Psoas muscle (tissue), 8 donors: ENCODE measurements around the gene FBXW8. TPM values are rescaled to one million over a fixed set of nuclear protein-coding genes. Genes with fewer than 3 reads are reported as not detected.

Experiments used
- ATAC-seq, 4 donors: fragments of 200-7000 bp; cut with Tn5 transposase; one replicate each; pipeline ENCODE4 v1.9.1; 2020; ENCODE audit warnings: moderate library complexity in 3 of 4, mild to moderate bottlenecking in 2 of 4
- DNase-seq, 2 donors: peaks; one replicate each; pipeline ENCODE4 v3.0.0-alpha.2; 2020
- H3K27ac ChIP-seq: fragments of 200-600 bp; one replicate; pipeline ENCODE4 v1.8.0; 2022
- H3K27me3 ChIP-seq, 3 donors: fragments of 200-600 bp in 1 of 3; one replicate each; pipeline versions ENCODE4 v1.6.1 to v1.8.0; 2013 to 2022; ENCODE audit warnings: low read length in 2 of 3, mild to moderate bottlenecking in 2 of 3, moderate library complexity in 1 of 3; ENCODE audit not compliant: insufficient read depth in 3 of 3
- H3K36me3 ChIP-seq, 2 donors: fragments of 200-600 bp in 1 of 2; one replicate each; pipeline versions ENCODE4 v1.6.1 to v1.8.0; 2013 to 2022; ENCODE audit warnings: low read depth in 1 of 2, mild to moderate bottlenecking in 1 of 2, moderate library complexity in 1 of 2; ENCODE audit not compliant: insufficient read depth in 1 of 2
- H3K4me1 ChIP-seq: fragments of 200-600 bp; one replicate; pipeline ENCODE4 v1.8.0; 2022
- H3K4me3 ChIP-seq: fragments of 200-600 bp; one replicate; pipeline ENCODE4 v1.8.0; 2022; ENCODE audit warnings: mild to moderate bottlenecking
- H3K9me3 ChIP-seq: fragments of 200-600 bp; one replicate; pipeline ENCODE4 v1.8.0; 2022
- WGBS, 3 donors: extraction: QIAGEN DNeasy Blood & Tissue Kit; methylation state at CpG; one replicate each; pipeline versions ENCODE4 v1.1.6 to v1.1.7; 2013; 5-methylcytosine and 5-hydroxymethylcytosine counted together
- intact Hi-C, 2 donors: fragments of 100-400 bp; cut with DNase I; formaldehyde crosslinking; loops; one replicate each; pipeline versions ENCODE4 v1.11.0 to v1.14.2; 2022
- polyA plus RNA-seq, 3 donors: library from polyadenylated mRNA; stranded (reverse); fragments of 200-250 nt; gene quantifications; one replicate each; pipeline ENCODE4 v1.2.3, GENCODE V29; 2013
- total RNA-seq, 4 donors: library from RNA; stranded (reverse); fragmentation: NEBNext Ultra II Directional in 2 of 4; extraction: Animal tissue kit (Norgen Biotek cat#: 25700) in 2 of 4; gene quantifications; one replicate each; pipeline versions ENCODE4 v1.2.1 to v1.2.4, GENCODE V29; 2021 to 2023
- TF ChIP-seq, protein P1 (sequence below): fragments of 200-600 bp; IDR thresholded peaks from one replicate; pipeline ENCODE4 v1.8.0; 2022; ENCODE audit warnings: antibody characterized with exemption
- donor health status: healthy with polysubstance abuse.
- donor health status: DM: no; HTN: no; CAD: no; lungs with moderate emphysema.
- donor health status: Bipolar disorder and iron deficiency.
- donor health status: healthy.
- donor health status: DM: yes; HTN: yes; CAD: no.
- donor health status: DM: no; HTN: no; CAD: no.
- donor health status: DM: no; HTN: no; CAD: no.
- donor health status: DM: yes; HTN: yes; CAD: no.

FBXW8 gene
- total and polyA plus RNA-seq, 7 donors: 1.1 to 5.7 (median 3.0) TPM

DNA sequence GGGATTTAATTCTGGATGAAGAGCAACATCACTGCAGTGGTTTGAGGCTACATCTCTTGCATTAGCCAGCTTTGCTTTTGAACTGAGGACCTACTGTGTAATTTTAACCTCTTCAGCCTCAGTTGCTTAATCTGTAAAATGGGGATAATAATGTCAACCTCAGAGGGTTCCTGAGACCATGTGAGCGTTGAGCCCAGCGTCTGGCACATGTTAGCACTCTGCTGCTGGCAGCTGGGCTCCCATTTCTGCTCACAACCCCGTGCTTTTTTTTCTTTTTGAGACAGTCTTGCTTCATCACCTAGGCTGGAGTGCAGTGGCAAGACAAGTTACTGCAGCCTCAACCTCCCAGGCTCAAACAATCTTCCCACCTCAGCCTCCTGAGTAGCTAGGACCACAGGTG, 156.9 kb downstream of the FBXW8 start:
- no peak overlapping the region for H3K27ac ChIP-seq
- no peak for DNase-seq

DNA sequence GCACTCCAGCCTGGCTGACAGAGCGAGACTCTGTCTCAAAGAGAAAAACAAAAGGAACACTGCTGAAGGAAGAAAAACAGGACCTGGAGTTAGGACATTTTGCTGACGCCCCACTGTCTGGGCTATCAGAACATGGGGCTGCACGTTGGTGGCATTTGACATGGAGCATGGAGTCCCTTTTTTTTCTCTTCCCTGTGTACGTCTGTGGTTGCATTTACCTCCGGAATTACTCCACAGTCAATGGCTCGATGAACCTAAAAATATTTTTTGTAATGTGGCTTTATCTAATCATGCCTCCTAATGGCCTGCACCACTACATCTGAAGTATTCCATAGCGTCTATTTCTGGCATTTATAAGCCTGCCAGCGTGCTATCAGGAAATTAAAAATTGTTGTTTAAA, 157.7 kb downstream of the FBXW8 start:
- H3K36me3 ChIP-seq: no peaks in the 10 kb centered on the region
- TF ChIP-seq, protein P1, sequence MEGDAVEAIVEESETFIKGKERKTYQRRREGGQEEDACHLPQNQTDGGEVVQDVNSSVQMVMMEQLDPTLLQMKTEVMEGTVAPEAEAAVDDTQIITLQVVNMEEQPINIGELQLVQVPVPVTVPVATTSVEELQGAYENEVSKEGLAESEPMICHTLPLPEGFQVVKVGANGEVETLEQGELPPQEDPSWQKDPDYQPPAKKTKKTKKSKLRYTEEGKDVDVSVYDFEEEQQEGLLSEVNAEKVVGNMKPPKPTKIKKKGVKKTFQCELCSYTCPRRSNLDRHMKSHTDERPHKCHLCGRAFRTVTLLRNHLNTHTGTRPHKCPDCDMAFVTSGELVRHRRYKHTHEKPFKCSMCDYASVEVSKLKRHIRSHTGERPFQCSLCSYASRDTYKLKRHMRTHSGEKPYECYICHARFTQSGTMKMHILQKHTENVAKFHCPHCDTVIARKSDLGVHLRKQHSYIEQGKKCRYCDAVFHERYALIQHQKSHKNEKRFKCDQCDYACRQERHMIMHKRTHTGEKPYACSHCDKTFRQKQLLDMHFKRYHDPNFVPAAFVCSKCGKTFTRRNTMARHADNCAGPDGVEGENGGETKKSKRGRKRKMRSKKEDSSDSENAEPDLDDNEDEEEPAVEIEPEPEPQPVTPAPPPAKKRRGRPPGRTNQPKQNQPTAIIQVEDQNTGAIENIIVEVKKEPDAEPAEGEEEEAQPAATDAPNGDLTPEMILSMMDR: no peak
- ATAC-seq (no peak), DNase-seq (no peak)
- H3K4me3 ChIP-seq: no peak overlapping the region
- intact Hi-C loops: no loop called here
- peaks cover 0 to 3% (median 0%) of the 10 kb centered on the region in 3 donors for H3K27me3 ChIP-seq
- WGBS, 3 donors: 83 to 87% (median 86%) methylated on average over 8 of the region's 8 CpGs
- H3K27ac ChIP-seq: no peak overlapping the region
- no peaks in the 10 kb centered on the region for H3K9me3 ChIP-seq
- no peaks in the 10 kb centered on the region for H3K4me1 ChIP-seq

More for the DNA sequence above, 156.9 kb downstream of the FBXW8 start:
- peaks cover 0 to 3% (median 0%) of the 10 kb centered on the region in 3 donors for H3K27me3 ChIP-seq
- H3K4me1 ChIP-seq: no peaks in the 10 kb centered on the region
- TF ChIP-seq, protein P1: no peak
- H3K9me3 ChIP-seq: no peaks in the 10 kb centered on the region
- H3K36me3 ChIP-seq: no peaks in the 10 kb centered on the region
- H3K4me3 ChIP-seq: no peak overlapping the region
- WGBS, 3 donors: 70 to 74% (median 71%) methylated on average over 3 of the region's 3 CpGs
- ATAC-seq: no peak
- intact Hi-C loops: no loop called here

DNA sequence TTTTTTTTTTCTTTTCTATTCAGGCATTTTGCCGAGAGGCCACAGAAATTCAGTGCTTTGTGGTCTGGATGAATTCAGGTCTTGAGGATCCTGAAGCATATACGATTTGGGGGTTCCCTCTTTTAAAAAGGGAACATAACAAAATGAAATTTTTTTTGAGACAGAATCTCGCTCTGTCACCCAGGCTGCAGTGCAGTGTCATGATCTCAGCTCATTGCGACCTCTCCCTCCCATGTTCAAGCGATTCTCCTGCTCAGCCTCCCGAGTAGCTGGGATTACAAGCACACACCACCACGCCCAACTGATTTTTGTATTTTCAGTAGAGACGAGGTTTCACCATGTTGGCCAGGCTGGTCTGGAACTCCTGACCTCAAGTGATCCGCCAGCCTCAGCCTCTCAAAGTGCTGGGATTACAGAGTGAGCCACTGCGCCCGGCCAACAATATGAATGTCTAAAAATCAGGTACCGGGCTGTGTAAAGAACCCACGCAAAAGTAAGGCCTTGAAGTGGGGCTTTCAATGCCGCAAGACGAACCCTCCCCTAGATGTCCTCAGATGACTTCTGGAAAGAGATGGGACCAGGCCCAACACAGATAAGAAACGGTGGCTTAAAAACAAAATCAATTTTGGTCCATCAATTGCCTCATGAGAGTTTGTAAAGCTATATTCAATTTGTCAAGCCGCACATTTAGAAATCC, 158.5 kb downstream of the FBXW8 start:
- no peak overlapping the region for H3K27ac ChIP-seq
- H3K4me1 ChIP-seq: no peaks in the 10 kb centered on the region
- 72 to 83% (median 82%) methylated on average over 17 of the region's 17 CpGs for WGBS, 3 donors
- ATAC-seq (no peak), DNase-seq (no peak)
- H3K9me3 ChIP-seq: no peaks in the 10 kb centered on the region
- peaks cover 0 to 3% (median 0%) of the 10 kb centered on the region in 3 donors for H3K27me3 ChIP-seq
- TF ChIP-seq, protein P1: no peak
- no peaks in the 10 kb centered on the region for H3K36me3 ChIP-seq
- no peak overlapping the region for H3K4me3 ChIP-seq
- intact Hi-C loops: no loop called here

DNA sequence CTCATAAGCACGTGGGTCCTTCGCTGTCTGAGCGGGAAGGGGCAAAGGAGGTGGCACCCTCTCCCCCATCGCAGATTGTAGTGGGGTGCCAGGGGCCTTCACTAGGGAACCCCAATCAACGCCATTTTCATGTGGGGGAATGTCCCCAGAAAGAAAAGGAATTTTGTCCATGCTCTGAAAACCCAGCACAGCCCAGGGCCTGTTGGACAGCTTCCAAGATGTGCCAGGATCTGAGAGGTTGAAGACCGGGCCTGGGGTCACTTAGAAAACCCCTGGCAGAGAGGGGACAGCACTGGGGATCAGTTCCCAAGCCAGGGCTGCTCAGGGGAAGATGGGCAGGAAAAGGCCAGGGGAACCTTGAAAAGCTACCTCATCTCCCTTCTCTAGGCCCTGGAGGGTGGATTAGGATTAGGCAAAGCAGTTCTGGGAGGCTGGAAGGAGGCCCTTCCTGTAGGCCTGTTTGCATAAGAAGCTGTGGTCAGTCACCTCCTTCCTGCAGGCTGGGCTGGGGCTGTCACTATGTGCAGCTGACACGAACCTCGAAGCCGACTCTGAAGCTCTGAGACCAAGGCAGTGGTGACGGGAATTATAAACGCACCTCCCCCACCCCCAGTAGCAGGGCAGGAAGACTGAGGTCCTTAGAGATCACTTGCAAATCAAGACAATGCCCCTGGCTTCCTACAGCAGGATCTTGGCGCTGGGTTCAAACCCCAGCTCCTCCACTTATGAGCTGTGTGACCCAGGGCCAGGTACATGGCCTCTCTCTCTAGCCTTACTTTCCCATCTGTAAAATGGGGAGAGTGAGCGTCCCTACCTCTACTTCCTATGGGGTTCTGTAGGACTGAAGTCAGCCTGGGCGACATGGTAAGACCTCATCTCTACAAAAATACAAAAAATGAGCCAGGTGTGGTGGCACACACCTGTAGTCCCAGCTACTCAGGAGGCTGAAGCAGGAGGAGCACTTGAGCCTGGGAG, 159.5 kb downstream of the FBXW8 start:
- no peaks in the 10 kb centered on the region for H3K4me1 ChIP-seq
- H3K4me3 ChIP-seq: no peak overlapping the region
- ATAC-seq (peak in 1 of 4 donors; percentile 16), DNase-seq (no peak)
- intact Hi-C loops: no loop called here
- WGBS, 3 donors: 81 to 84% (median 81%) methylated on average over 14 of the region's 14 CpGs
- peaks cover 0 to 1% (median 0%) of the 10 kb centered on the region in 3 donors for H3K27me3 ChIP-seq
- TF ChIP-seq, protein P1: no peak
- no peaks in the 10 kb centered on the region for H3K9me3 ChIP-seq
- no peak overlapping the region for H3K27ac ChIP-seq
- no peaks in the 10 kb centered on the region for H3K36me3 ChIP-seq
